ENCODE results near the gene S1PR3. TPM values are rescaled to one million over a fixed set of nuclear protein-coding genes. Genes with fewer than 3 reads are reported as not detected.

Gene S1PR3
- total RNA-seq, 1 experiment from 2014 or later = 38.7 TPM

DNA sequence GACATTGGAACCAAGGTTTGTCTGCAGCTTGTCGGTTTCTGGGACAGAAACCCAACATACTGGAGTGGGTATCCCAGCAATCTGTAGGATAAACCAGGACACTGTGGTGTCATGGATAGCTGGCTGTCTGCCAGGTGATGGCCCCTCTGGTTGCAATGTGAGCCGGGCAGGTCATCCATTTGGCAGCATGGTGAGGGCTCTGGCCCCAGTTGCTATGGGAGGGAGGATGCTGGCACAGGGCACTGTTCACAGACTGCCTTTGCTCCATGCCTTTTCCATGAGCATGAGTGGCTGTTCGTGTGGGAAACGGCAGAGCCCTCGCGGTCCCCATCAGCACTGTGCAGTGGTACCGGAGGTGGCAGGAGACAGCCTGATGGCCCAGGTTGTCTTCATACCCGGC is 6.4 kb downstream of the S1PR3 start:
- Histone ChIP-seq H3K9me3 (no peaks in the 10 kb centered on the region), H3K36me3 (peaks cover 74% of the 10 kb centered on the region), H3K27me3 (no peaks in the 10 kb centered on the region), H3K4me3 (no peak overlapping the region)
- no peak for DNase-seq

- H3K27me3 ChIP-seq = no peaks in the 10 kb centered on the region
- H3K36me3 ChIP-seq = peaks cover 78% of the 10 kb centered on the region
- H3K9me3 ChIP-seq = no peaks in the 10 kb centered on the region
- DNase-seq = no peak
- no peak overlapping the region for H3K4me3 ChIP-seq
Observed at GRCh38 chr9:88998503-88998902, 7.2 kb downstream of the S1PR3 start.

- Histone ChIP-seq H3K27me3 (no peaks in the 10 kb centered on the region), H3K36me3 (peaks cover 81% of the 10 kb centered on the region), H3K4me3 (no peak overlapping the region), H3K9me3 (no peaks in the 10 kb centered on the region)
- peak; percentile 94 for DNase-seq
Observed at GRCh38 chr9:88998911-88999310, 7.6 kb downstream of the S1PR3 start.

DNA sequence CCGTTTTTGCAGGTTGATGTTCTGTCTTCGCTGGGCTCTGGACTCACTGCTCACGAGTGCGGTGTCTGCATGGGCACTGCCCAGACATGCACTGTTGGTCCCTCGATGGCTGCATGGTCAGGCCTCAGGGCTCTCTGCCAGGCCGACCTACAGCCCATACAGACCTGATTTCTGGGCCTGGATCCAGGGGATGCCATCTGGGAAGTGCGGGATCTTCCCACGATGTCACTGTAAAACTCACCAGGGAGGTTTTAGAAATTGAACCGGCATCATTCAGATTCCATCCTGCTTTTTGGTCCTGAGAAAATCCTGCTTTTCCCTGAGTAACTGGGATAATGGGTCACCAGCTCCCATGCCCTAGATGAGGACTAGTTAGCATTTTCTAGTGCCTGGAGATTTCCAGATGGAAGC is 9.1 kb downstream of the S1PR3 start:
- no peak for DNase-seq
- H3K27me3 ChIP-seq = no peaks in the 10 kb centered on the region
- peaks cover 82% of the 10 kb centered on the region for H3K36me3 ChIP-seq
- no peak overlapping the region for H3K4me3 ChIP-seq
- no peaks in the 10 kb centered on the region for H3K9me3 ChIP-seq

DNA sequence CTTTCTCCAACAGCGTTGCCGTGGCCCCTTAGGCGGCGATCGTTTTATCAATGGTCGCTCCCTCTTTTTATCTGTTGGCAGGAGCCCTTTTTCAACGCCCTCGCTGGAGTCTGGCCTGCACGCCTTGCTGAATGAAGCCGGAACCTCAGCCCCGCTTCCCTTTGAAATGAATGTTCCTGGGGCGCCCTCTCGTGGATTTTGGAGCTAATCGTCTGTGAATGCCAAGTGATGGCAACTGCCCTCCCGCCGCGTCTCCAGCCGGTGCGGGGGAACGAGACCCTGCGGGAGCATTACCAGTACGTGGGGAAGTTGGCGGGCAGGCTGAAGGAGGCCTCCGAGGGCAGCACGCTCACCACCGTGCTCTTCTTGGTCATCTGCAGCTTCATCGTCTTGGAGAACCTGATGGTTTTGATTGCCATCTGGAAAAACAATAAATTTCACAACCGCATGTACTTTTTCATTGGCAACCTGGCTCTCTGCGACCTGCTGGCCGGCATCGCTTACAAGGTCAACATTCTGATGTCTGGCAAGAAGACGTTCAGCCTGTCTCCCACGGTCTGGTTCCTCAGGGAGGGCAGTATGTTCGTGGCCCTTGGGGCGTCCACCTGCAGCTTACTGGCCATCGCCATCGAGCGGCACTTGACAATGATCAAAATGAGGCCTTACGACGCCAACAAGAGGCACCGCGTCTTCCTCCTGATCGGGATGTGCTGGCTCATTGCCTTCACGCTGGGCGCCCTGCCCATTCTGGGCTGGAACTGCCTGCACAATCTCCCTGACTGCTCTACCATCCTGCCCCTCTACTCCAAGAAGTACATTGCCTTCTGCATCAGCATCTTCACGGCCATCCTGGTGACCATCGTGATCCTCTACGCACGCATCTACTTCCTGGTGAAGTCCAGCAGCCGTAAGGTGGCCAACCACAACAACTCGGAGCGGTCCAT is 10.0 kb downstream of the S1PR3 start:
- H3K4me3 ChIP-seq = no peak overlapping the region
- no peaks in the 10 kb centered on the region for H3K27me3 ChIP-seq
- H3K36me3 ChIP-seq = peaks cover 76% of the 10 kb centered on the region
- no peaks in the 10 kb centered on the region for H3K9me3 ChIP-seq
- DNase-seq = peak; percentile 74

GRCh38 chr9:89001917-89002540 is 10.8 kb downstream of the S1PR3 start:
- DNase-seq = no peak
- H3K4me3 ChIP-seq = no peak overlapping the region
- peaks cover 68% of the 10 kb centered on the region for H3K36me3 ChIP-seq
- H3K9me3 ChIP-seq = no peaks in the 10 kb centered on the region
- H3K27me3 ChIP-seq = no peaks in the 10 kb centered on the region

GRCh38 chr9:89002987-89003386 is 11.7 kb downstream of the S1PR3 start:
- no peak for DNase-seq
- peaks cover 59% of the 10 kb centered on the region for H3K36me3 ChIP-seq
- no peaks in the 10 kb centered on the region for H3K9me3 ChIP-seq
- H3K4me3 ChIP-seq = no peak overlapping the region
- no peaks in the 10 kb centered on the region for H3K27me3 ChIP-seq

DNA sequence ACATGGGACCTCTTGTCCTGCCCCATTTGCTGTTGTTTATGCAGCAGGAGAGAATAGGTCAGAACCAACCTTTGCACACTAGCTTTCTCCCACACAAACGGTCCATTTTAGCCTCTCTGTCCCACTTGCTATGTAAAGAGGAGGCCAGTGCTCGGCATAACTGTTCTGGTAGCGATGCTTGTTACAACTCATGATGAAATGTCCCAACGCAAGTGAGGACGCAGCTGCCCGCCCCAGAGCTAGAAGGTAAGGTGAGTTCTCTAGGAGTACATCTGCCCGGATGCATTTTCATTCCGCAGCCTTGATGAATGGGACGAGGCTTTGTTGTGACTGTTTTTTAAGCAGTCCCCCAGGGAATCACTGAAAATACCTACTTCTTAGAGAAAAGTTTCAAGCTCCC is 14.1 kb downstream of the S1PR3 start:
- no peak for DNase-seq
- no peaks in the 10 kb centered on the region for H3K9me3 ChIP-seq
- no peaks in the 10 kb centered on the region for H3K27me3 ChIP-seq
- no peak overlapping the region for H3K4me3 ChIP-seq
- peaks cover 42% of the 10 kb centered on the region for H3K36me3 ChIP-seq

DNA sequence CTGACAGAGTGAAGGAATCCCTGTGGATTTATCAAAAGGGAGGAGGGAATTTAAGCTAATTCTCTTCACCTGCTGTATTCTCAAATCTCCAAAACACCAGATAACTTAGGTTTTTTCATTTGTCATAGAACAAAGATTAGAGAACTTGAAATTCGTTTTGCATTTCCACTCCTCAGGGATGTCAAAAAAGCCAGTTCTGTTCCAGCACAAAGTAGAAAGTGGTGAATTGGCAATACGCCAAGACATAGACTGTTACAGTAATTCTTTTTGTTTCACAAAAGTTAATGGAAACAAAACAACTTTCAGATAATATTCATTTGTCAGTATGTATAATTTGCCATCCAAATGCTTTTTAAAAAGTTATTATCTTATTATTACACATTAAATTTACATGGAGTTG is 15.0 kb downstream of the S1PR3 start:
- DNase-seq = no peak
- Histone ChIP-seq H3K36me3 (peaks cover 36% of the 10 kb centered on the region), H3K4me3 (no peak overlapping the region), H3K27me3 (no peaks in the 10 kb centered on the region), H3K9me3 (no peaks in the 10 kb centered on the region)

DNA sequence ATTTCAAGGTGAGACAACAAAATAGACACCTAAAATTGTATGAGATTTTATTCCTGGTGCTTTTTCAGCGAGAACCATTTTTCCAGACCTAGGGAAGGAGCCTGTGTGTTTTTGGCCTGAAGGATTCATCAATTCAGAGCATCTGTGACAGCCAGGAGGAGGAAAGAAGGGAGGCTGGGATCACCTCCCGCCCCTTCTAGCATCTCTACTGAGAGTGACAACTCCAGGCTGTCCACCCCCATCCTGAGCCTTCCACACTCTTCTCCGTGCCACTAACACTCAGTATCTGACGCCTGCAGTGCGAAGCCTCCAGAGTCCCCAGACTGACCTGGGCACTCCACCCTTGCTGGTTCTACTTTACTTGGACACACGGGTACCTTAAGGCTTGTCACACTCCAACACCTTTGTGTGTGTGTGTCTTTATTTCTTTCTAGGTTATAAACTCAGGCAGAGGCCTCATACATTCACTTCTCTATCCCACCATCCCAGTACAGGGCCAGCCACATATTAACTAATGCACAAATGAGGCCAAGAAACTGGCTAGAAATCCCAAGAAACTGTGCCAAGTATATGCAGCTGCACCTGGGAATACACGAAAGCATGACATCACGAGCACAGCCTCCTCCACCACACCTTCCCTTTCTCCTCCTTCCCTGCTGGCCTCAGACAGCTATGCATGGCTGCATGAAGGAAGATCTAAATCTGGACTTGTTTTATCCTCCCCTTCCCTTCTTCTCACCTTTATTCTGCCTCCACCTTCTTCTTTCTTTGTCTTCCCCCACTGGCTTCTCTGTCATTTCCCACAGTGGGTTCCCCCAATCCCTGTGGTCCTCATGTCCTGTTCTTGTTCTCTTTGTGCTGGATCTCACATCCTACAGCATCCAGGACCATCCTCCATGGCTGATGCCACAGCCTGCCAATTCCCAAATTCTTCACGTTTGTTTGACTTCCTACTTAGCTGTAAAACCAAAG is 16.0 kb downstream of the S1PR3 start:
- DNase-seq = no peak
- Histone ChIP-seq H3K36me3 (peaks cover 26% of the 10 kb centered on the region), H3K4me3 (no peak overlapping the region), H3K27me3 (no peaks in the 10 kb centered on the region), H3K9me3 (no peaks in the 10 kb centered on the region)

DNA sequence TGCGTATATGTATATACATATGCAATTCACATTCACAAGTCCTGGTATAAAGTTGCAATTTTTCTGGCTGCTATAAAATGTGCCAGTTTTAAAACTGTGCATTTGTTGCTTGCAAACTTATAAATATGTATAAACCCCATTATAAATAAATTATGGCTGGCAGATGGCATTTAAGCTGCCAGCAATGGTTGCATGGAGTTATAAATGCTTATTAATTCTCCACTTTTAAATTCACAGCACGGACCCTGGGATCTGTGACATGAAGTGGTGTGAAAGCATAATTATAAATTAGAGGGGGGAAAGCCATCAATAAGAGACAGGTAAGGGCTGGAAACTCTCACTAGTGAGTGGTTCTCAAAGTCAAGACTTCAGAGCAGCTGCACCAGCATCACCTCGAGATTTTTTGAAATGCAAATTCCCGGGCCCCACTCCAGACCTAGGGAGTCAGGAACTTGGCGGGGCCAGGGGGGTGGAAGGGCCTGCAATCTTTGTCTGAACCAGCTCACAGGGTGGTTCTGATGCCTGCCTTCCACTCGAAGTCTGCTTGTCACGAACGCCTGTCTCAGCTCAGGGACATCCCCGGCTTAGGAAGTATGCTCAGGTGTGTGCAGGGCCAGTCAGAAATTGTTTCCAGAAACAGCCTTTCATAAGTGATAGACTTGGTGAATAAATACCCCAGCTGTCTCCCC is 16.9 kb downstream of the S1PR3 start:
- DNase-seq = no peak
- H3K27me3 ChIP-seq = no peaks in the 10 kb centered on the region
- no peak overlapping the region for H3K4me3 ChIP-seq
- H3K9me3 ChIP-seq = no peaks in the 10 kb centered on the region
- peaks cover 18% of the 10 kb centered on the region for H3K36me3 ChIP-seq

GRCh38 chr9:89008744-89009545 is 17.7 kb downstream of the S1PR3 start:
- Histone ChIP-seq H3K27me3 (no peaks in the 10 kb centered on the region), H3K4me3 (no peak overlapping the region), H3K9me3 (no peaks in the 10 kb centered on the region), H3K36me3 (peaks cover 10% of the 10 kb centered on the region)
- no peak for DNase-seq

DNA sequence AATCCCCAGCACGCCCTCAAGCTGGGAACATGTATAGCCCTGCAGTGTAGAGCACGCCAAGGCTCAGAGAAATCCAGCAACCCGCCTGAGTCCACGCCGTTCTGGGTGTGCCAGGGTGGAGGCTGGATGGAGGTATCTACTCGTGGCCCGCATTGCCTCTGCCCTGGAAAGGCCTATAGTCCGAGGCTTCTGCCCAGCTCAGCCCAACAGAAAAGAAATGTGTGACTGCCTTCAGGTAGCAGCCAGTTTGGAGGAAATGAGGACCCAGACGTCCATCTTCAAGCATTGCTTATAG is 18.2 kb downstream of the S1PR3 start:
- Histone ChIP-seq H3K36me3 (peaks cover 8% of the 10 kb centered on the region), H3K9me3 (no peaks in the 10 kb centered on the region), H3K4me3 (no peak overlapping the region), H3K27me3 (no peaks in the 10 kb centered on the region)
- DNase-seq = no peak

GRCh38 chr9:89010056-89010455 is 18.8 kb downstream of the S1PR3 start:
- DNase-seq = no peak
- Histone ChIP-seq H3K27me3 (no peaks in the 10 kb centered on the region), H3K4me3 (no peak overlapping the region), H3K36me3 (0 out of 2 replicates have a peak, but pooled peaks cover 5% of the 10 kb centered on the region), H3K9me3 (no peaks in the 10 kb centered on the region)

GRCh38 chr9:89010526-89011111 is 19.4 kb downstream of the S1PR3 start:
- Histone ChIP-seq H3K36me3 (0 out of 2 replicates have a peak, but pooled peaks cover 2% of the 10 kb centered on the region), H3K4me3 (no peak overlapping the region), H3K27me3 (no peaks in the 10 kb centered on the region), H3K9me3 (no peaks in the 10 kb centered on the region)
- no peak for DNase-seq

All from MG63 (cell line).